ENCODE data around the gene KLHL8. TPM values are rescaled to one million over a fixed set of nuclear protein-coding genes. Genes with fewer than 3 reads are reported as not detected.

Gene KLHL8
- polyA plus RNA-seq, 1 donor (not counting 4 experiments of a cell fraction or from before 2014, with no cell fraction given), result 6.7 TPM

DNA sequence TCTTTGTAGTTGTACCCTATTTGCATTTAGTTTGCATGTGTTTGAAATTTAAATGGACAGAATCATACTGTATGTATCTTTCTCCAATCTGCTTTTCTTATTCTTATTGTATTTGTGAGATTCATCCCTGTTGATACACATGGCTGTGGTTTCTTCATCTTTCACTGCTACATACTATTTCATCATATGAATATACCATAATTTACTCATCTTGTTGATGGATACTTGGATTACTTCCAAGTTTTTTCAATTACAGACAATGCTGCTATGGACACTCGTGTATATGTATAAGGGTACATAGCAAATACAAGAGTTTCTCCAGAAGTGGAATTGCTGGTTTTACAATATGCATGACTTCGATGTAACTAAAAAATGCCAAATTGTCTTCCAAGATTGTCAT, 11.8 kb upstream of the KLHL8 start:
- Histone ChIP-seq H3K9ac (ENCODE audit: control insufficient read depth, extremely low read depth, insufficient read depth, low read length) (no peak overlapping the region), H3K4me1 (ENCODE audit: control insufficient read depth, extremely low read depth, insufficient read depth, low read length) (peaks cover 6% of the 10 kb centered on the region), H3K27ac (ENCODE audit: control insufficient read depth, insufficient read depth, low read length) (no peak overlapping the region), H3K79me2 (ENCODE audit: control insufficient read depth, insufficient read depth, low read length) (no peaks in the 10 kb centered on the region), H3K9me1 (ENCODE audit: control insufficient read depth, extremely low read depth, insufficient read depth, low read length) (no peaks in the 10 kb centered on the region), H2AFZ (ENCODE audit: control insufficient read depth, low read length) (no peak overlapping the region), H3K4me3 (ENCODE audit: control insufficient read depth in 2 of 3, extremely low read depth in 1 of 3, insufficient read depth in 2 of 3, low read depth in 1 of 3, low read length in 3 of 3) (no peak overlapping the region), H3K4me2 (ENCODE audit: control insufficient read depth, extremely low read depth, insufficient read depth, low read depth, low read length) (no peak overlapping the region), H4K20me1 (ENCODE audit: control insufficient read depth, extremely low read depth, insufficient read depth, low read length) (no peaks in the 10 kb centered on the region), H3K27me3 (ENCODE audit: control insufficient read depth, extremely low read depth, insufficient read depth, low read length) (no peaks in the 10 kb centered on the region), H3K36me3 (ENCODE audit: control insufficient read depth in 2 of 2, extremely low read depth in 1 of 2, insufficient read depth in 2 of 2, low read length in 2 of 2) (no peaks in the 10 kb centered on the region), H3K9me3 (ENCODE audit: control insufficient read depth, low read depth, low read length) (no peaks in the 10 kb centered on the region)
- dilution Hi-C loops (cut with MboI; ENCODE audit: extremely low pct_ligation_motif_present, low sequenced_read_pairs), result no loop called here
- DNase-seq (ENCODE audit: low read depth, low spot score) (no peak), FAIRE-seq (no peak)
- TF ChIP-seq, protein P1, sequence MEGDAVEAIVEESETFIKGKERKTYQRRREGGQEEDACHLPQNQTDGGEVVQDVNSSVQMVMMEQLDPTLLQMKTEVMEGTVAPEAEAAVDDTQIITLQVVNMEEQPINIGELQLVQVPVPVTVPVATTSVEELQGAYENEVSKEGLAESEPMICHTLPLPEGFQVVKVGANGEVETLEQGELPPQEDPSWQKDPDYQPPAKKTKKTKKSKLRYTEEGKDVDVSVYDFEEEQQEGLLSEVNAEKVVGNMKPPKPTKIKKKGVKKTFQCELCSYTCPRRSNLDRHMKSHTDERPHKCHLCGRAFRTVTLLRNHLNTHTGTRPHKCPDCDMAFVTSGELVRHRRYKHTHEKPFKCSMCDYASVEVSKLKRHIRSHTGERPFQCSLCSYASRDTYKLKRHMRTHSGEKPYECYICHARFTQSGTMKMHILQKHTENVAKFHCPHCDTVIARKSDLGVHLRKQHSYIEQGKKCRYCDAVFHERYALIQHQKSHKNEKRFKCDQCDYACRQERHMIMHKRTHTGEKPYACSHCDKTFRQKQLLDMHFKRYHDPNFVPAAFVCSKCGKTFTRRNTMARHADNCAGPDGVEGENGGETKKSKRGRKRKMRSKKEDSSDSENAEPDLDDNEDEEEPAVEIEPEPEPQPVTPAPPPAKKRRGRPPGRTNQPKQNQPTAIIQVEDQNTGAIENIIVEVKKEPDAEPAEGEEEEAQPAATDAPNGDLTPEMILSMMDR (optimal IDR thresholded peaks at IDR 0.05 in 1 of 3, IDR thresholded peaks at IDR 0.05 in 1 of 3, conservative IDR thresholded peaks at IDR 0.05 in 1 of 3; ENCODE audit: extremely low read depth in 1 of 3, insufficient read depth in 2 of 3, low read length in 3 of 3), result no peak
- no peak for TF ChIP-seq EZH2 (IDR thresholded peaks at IDR 0.05; ENCODE audit: low read length)

DNA sequence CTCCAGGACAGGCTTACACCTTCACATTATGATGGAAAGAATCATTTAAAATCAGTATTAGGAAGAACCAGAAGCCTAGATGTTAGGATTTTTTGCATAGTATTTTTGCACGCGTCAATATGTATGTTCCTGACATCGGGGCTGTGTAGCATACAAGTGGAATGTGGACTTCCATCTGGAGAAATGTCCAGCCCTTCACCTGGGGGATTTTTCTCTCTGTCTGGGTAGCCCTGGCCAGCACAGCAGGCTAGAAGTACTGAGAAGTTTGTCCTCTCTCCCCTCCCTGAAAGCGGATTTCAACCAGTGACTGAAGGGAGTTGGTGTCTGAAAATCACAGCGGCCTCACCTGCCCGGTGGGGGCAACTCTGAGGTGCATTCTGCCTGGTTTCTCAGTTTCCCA, 10.4 kb upstream of the KLHL8 start:
- Histone ChIP-seq H3K4me2 (ENCODE audit: control insufficient read depth, extremely low read depth, insufficient read depth, low read depth, low read length) (no peak overlapping the region), H3K9me3 (ENCODE audit: control insufficient read depth, low read depth, low read length) (no peaks in the 10 kb centered on the region), H3K4me3 (ENCODE audit: control insufficient read depth in 2 of 3, extremely low read depth in 1 of 3, insufficient read depth in 2 of 3, low read depth in 1 of 3, low read length in 3 of 3) (no peak overlapping the region), H3K79me2 (ENCODE audit: control insufficient read depth, insufficient read depth, low read length) (no peaks in the 10 kb centered on the region), H3K27ac (ENCODE audit: control insufficient read depth, insufficient read depth, low read length) (no peak overlapping the region), H3K36me3 (ENCODE audit: control insufficient read depth in 2 of 2, extremely low read depth in 1 of 2, insufficient read depth in 2 of 2, low read length in 2 of 2) (no peaks in the 10 kb centered on the region), H3K9ac (ENCODE audit: control insufficient read depth, extremely low read depth, insufficient read depth, low read length) (no peak overlapping the region), H3K27me3 (ENCODE audit: control insufficient read depth, extremely low read depth, insufficient read depth, low read length) (no peaks in the 10 kb centered on the region), H3K4me1 (ENCODE audit: control insufficient read depth, extremely low read depth, insufficient read depth, low read length) (peaks cover 6% of the 10 kb centered on the region), H3K9me1 (ENCODE audit: control insufficient read depth, extremely low read depth, insufficient read depth, low read length) (no peaks in the 10 kb centered on the region), H2AFZ (ENCODE audit: control insufficient read depth, low read length) (no peak overlapping the region), H4K20me1 (ENCODE audit: control insufficient read depth, extremely low read depth, insufficient read depth, low read length) (no peaks in the 10 kb centered on the region)
- TF ChIP-seq EZH2 (IDR thresholded peaks at IDR 0.05; ENCODE audit: low read length), result no peak
- TF ChIP-seq, protein P1 (optimal IDR thresholded peaks at IDR 0.05 in 1 of 3, IDR thresholded peaks at IDR 0.05 in 1 of 3, conservative IDR thresholded peaks at IDR 0.05 in 1 of 3; ENCODE audit: extremely low read depth in 1 of 3, insufficient read depth in 2 of 3, low read length in 3 of 3), result no peak
- dilution Hi-C loops (cut with MboI; ENCODE audit: extremely low pct_ligation_motif_present, low sequenced_read_pairs), result no loop called here
- FAIRE-seq, result no peak
- DNase-seq (ENCODE audit: low read depth, low spot score), result no peak

Data from keratinocyte (primary cell).